ENCODE data around the gene OR2Z1.
"Not testable (repeated sequence)": the region's sequence is repeated elsewhere in the genome, so short reads cannot be mapped to it uniquely, and the experiment has no call there.

Gene OR2Z1

GRCh38 chr19:8731428-8732169 is 10.2 kb downstream of the OR2Z1 start:
- TF ChIP-seq, protein P1, sequence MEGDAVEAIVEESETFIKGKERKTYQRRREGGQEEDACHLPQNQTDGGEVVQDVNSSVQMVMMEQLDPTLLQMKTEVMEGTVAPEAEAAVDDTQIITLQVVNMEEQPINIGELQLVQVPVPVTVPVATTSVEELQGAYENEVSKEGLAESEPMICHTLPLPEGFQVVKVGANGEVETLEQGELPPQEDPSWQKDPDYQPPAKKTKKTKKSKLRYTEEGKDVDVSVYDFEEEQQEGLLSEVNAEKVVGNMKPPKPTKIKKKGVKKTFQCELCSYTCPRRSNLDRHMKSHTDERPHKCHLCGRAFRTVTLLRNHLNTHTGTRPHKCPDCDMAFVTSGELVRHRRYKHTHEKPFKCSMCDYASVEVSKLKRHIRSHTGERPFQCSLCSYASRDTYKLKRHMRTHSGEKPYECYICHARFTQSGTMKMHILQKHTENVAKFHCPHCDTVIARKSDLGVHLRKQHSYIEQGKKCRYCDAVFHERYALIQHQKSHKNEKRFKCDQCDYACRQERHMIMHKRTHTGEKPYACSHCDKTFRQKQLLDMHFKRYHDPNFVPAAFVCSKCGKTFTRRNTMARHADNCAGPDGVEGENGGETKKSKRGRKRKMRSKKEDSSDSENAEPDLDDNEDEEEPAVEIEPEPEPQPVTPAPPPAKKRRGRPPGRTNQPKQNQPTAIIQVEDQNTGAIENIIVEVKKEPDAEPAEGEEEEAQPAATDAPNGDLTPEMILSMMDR (IDR thresholded peaks at IDR 0.05) = no peak
- Histone ChIP-seq H3K4me3 (ENCODE audit: low read depth in 1 of 2, low read length in 1 of 2) (no peak overlapping the region), H3K27ac (no peak overlapping the region), H3K4me1 (ENCODE audit: control insufficient read depth in 1 of 2, insufficient read depth in 1 of 2, low read depth in 1 of 2, low read length in 1 of 2) (no peaks in the 10 kb centered on the region), H3K27me3 (no peaks in the 10 kb centered on the region), H3K9me3 (no peaks in the 10 kb centered on the region), H3K36me3 (no peaks in the 10 kb centered on the region)

DNA sequence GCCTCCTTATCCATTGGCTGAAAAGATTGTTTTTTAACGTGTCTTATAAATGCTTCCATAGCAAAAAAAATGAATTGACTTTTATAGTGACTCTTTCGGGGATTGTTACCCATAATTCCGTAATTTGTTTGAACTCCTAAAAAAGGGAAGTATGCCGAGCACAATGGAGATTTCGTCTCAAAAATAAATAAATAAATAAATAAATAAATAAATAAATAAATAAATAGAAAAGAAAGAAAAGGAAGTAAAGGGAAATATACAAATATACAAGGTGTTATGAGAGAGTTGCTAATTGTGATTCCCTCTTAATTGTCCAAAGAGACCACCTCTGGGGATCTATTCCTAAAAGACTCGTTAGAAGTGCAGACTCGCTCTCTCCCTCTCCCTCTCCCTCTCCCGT is 16.9 kb downstream of the OR2Z1 start:
- Histone ChIP-seq H3K27me3 (no peaks in the 10 kb centered on the region), H3K4me1 (ENCODE audit: control insufficient read depth in 1 of 2, insufficient read depth in 1 of 2, low read depth in 1 of 2, low read length in 1 of 2) (no peaks in the 10 kb centered on the region), H3K36me3 (no peaks in the 10 kb centered on the region), H3K9me3 (no peaks in the 10 kb centered on the region), H3K4me3 (ENCODE audit: low read depth in 1 of 2, low read length in 1 of 2) (no peak overlapping the region), H3K27ac (no peak overlapping the region)
- TF ChIP-seq, protein P1 (IDR thresholded peaks at IDR 0.05) = no peak

DNA sequence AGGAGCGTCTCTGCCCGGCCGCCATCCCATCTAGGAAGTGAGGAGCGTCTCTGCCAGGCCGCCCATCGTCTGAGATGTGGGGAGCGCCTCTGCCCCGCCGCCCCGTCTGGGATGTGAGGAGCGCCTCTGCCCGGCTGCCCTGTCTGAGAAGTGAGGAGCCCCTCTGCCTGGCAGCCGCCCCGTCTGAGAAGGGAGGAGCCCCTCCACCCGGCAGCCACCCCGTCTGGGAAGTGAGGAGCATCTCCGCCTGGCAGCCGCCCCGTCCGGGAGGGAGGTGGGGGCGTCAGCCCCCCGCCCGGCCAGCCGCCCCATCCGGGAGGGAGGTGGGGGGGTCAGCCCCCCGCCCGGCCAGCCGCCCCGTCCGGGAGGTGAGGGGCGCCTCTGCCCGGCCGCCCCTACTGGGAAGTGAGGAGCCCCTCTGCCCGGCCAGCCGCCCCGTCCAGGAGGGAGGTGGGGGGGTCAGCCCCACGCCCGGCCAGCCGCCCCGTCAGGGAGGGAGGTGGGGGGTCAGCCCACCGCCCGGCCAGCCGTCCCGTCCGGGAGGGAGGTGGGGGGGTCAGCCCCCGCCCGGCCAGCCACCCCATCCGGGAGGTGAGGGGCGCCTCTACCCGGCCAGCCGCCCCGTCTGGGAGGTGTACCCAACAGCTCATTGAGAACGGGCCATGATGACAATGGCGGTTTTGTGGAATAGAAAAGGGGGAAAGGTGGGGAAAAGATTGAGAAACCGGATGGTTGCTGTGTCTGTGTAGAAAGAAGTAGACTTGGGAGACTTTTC is 18.0 kb downstream of the OR2Z1 start:
- H3K36me3 ChIP-seq; H3K27me3 ChIP-seq; H3K9me3 ChIP-seq; H3K4me3 ChIP-seq (ENCODE audit: low read depth in 1 of 2, low read length in 1 of 2); H3K4me1 ChIP-seq (ENCODE audit: control insufficient read depth in 1 of 2, insufficient read depth in 1 of 2, low read depth in 1 of 2, low read length in 1 of 2); H3K27ac ChIP-seq: not testable (repeated sequence)

- H3K36me3 ChIP-seq; H3K27me3 ChIP-seq; H3K27ac ChIP-seq; H3K4me1 ChIP-seq (ENCODE audit: control insufficient read depth in 1 of 2, insufficient read depth in 1 of 2, low read depth in 1 of 2, low read length in 1 of 2); H3K4me3 ChIP-seq (ENCODE audit: low read depth in 1 of 2, low read length in 1 of 2); H3K9me3 ChIP-seq: not testable (repeated sequence)
Observed at GRCh38 chr19:8767257-8767656, 45.8 kb downstream of the OR2Z1 start.

DNA sequence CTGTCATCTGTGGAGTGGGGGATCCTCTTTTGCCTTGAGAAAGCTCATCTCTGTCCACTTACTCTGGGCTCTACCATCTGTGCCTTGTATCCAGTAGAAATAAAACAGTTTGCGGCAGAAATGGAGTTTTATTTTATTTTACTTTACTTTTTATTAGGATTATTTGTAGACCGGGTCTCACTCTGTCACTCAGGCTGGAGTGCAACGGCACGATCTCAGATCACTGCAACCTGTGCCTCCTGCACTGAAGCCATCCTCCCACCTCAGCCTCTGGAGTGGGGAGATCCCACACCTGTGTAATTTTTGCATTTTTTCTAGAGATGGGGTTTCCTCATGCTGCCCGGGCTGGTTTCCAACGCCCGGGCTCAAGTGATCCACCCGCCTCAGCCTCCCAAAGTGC is 47.8 kb downstream of the OR2Z1 start:
- H3K4me1 ChIP-seq (ENCODE audit: control insufficient read depth in 1 of 2, insufficient read depth in 1 of 2, low read depth in 1 of 2, low read length in 1 of 2); H3K27me3 ChIP-seq; H3K36me3 ChIP-seq; H3K9me3 ChIP-seq; H3K4me3 ChIP-seq (ENCODE audit: low read depth in 1 of 2, low read length in 1 of 2); H3K27ac ChIP-seq: not testable (repeated sequence)

GRCh38 chr19:8773587-8773986 is 52.2 kb downstream of the OR2Z1 start:
- not testable (repeated sequence) for H3K27ac ChIP-seq; H3K4me3 ChIP-seq (ENCODE audit: low read depth in 1 of 2, low read length in 1 of 2); H3K27me3 ChIP-seq; H3K36me3 ChIP-seq; H3K9me3 ChIP-seq; H3K4me1 ChIP-seq (ENCODE audit: control insufficient read depth in 1 of 2, insufficient read depth in 1 of 2, low read depth in 1 of 2, low read length in 1 of 2)

Measured in neutrophil (primary cell).